HEK293 (cell line): ENCODE data around the gene SCN4B.
"Not testable (repeated sequence)": the region's sequence is repeated elsewhere in the genome, so short reads cannot be mapped to it uniquely, and the experiment has no call there.

ENCODE experiments used
- CTCF ChIA-PET: fragments of 350-600 bp; formaldehyde crosslinking; extraction: SDS; loops from one replicate; lab custom pipeline; 2021; ENCODE audit warnings: antibody characterized with exemption; lab: Yijun Ruan, JAX
- POLR2A ChIA-PET: fragments of 300-600 bp; formaldehyde crosslinking; extraction: SDS; loops from one replicate; lab custom pipeline; 2020; ENCODE audit warnings: antibody characterized with exemption, inconsistent platforms; lab: Yijun Ruan, JAX
- H3K27ac ChIP-seq: fragments of 200-500 bp; sonication (Bioruptor generic); 2 replicates; pipeline ENCODE4 v1.5.1; 2014; ENCODE audit warnings: low read depth, low read length, control low read depth, inconsistent platforms; ENCODE audit errors: extremely low read depth
- H3K36me3 ChIP-seq, 2 experiments: fragments of 200-500 bp in 1 of 2; sonication (Bioruptor generic) in 1 of 2; 1 replicate in 1 of 2; 2 replicates in 1 of 2; pipeline ENCODE4 v1.5.1; 2014 to 2017; ENCODE audit warnings: inconsistent platforms in 2 of 2, low read length in 2 of 2; ENCODE audit not compliant: control insufficient read depth in 2 of 2, insufficient read depth in 1 of 2
- H3K4me1 ChIP-seq: fragments of 200-500 bp; sonication (Bioruptor generic); 2 replicates; pipeline ENCODE4 v1.5.1; 2014; ENCODE audit warnings: mild to moderate bottlenecking, low read length, inconsistent platforms; ENCODE audit not compliant: control insufficient read depth, insufficient read depth
- H3K4me3 ChIP-seq: 2 replicates; pipeline ENCODE4 v1.5.1; 2011; ENCODE audit warnings: low read depth, mild to moderate bottlenecking, control low read depth, low read length, moderate library complexity
- H3K9me3 ChIP-seq: fragments of 200-500 bp; sonication (Bioruptor generic); 2 replicates; pipeline ENCODE4 v1.5.1; 2014; ENCODE audit warnings: low read depth, low read length, inconsistent platforms; ENCODE audit not compliant: control insufficient read depth, insufficient read depth
- KLF16 ChIP-seq: fragments of 450-650 bp; formaldehyde crosslinking; IDR thresholded peaks from 2 replicates; pipeline ENCODE4 v1.5.1; 2017; ENCODE audit warnings: missing biosample characterization, missing genetic modification characterization
- MZF1 ChIP-seq: fragments of 450-650 bp; formaldehyde crosslinking; IDR thresholded peaks from 2 replicates; pipeline ENCODE4 v1.5.1; 2017; ENCODE audit warnings: missing biosample characterization, missing genetic modification characterization, borderline replicate concordance
- SP7 ChIP-seq: fragments of 450-650 bp; formaldehyde crosslinking; IDR thresholded peaks from 2 replicates; pipeline ENCODE4 v1.5.1; 2016; ENCODE audit warnings: missing biosample characterization, missing genetic modification characterization
- TRIM28 ChIP-seq: IDR thresholded peaks from 2 replicates; pipeline ENCODE4 v1.6.1; 2011; ENCODE audit warnings: low read length, control low read depth, borderline replicate concordance
- YY1 ChIP-seq: fragments of 450-650 bp; formaldehyde crosslinking; IDR thresholded peaks from 2 replicates; pipeline ENCODE4 v1.5.1; 2018; ENCODE audit warnings: missing biosample characterization, missing genetic modification characterization
- ZBTB1 ChIP-seq: fragments of 450-650 bp; formaldehyde crosslinking; IDR thresholded peaks from 2 replicates; pipeline ENCODE4 v1.5.1; 2016; ENCODE audit warnings: missing biosample characterization, missing genetic modification characterization
- ZBTB48 ChIP-seq: fragments of 450-650 bp; formaldehyde crosslinking; IDR thresholded peaks from 2 replicates; pipeline ENCODE4 v1.5.1; 2016; ENCODE audit warnings: missing biosample characterization, missing genetic modification characterization
- ZEB2 ChIP-seq: fragments of 450-650 bp; formaldehyde crosslinking; IDR thresholded peaks from 2 replicates; pipeline ENCODE4 v1.5.1; 2016; ENCODE audit warnings: missing biosample characterization, missing genetic modification characterization
- ZFP37 ChIP-seq: fragments of 450-650 bp; formaldehyde crosslinking; IDR thresholded peaks from 2 replicates; pipeline ENCODE4 v1.5.1; 2016; ENCODE audit warnings: missing biosample characterization, missing genetic modification characterization
- ZNF169 ChIP-seq: fragments of 450-650 bp; formaldehyde crosslinking; IDR thresholded peaks from 2 replicates; pipeline ENCODE4 v1.5.1; 2016; ENCODE audit warnings: missing biosample characterization, missing genetic modification characterization
- ZNF174 ChIP-seq: fragments of 450-650 bp; formaldehyde crosslinking; IDR thresholded peaks from 2 replicates; pipeline ENCODE4 v1.5.0; 2017; ENCODE audit warnings: missing biosample characterization, mild to moderate bottlenecking, missing genetic modification characterization
- ZNF175 ChIP-seq: fragments of 450-650 bp; formaldehyde crosslinking; IDR thresholded peaks from 2 replicates; pipeline ENCODE4 v1.5.1; 2016; ENCODE audit warnings: missing biosample characterization, missing genetic modification characterization
- ZNF19 ChIP-seq: fragments of 450-650 bp; formaldehyde crosslinking; IDR thresholded peaks from 2 replicates; pipeline ENCODE4; 2016; ENCODE audit warnings: missing biosample characterization, missing genetic modification characterization, low read depth
- ZNF223 ChIP-seq: fragments of 450-650 bp; formaldehyde crosslinking; IDR thresholded peaks from 2 replicates; pipeline ENCODE4 v1.5.1; 2016; ENCODE audit warnings: missing biosample characterization, missing genetic modification characterization
- ZNF37A ChIP-seq: fragments of 450-650 bp; IDR thresholded peaks from 2 replicates; pipeline ENCODE4 v1.5.1; 2018; ENCODE audit warnings: missing biosample characterization, missing genetic modification characterization
- ZNF391 ChIP-seq: fragments of 450-650 bp; formaldehyde crosslinking; IDR thresholded peaks from 2 replicates; pipeline ENCODE4 v1.5.1; 2016; ENCODE audit warnings: low read depth, missing biosample characterization, missing genetic modification characterization, borderline replicate concordance
- ZNF473 ChIP-seq: fragments of 450-650 bp; formaldehyde crosslinking; IDR thresholded peaks from 2 replicates; pipeline ENCODE4 v1.5.1; 2017; ENCODE audit warnings: missing biosample characterization, missing genetic modification characterization
- ZNF501 ChIP-seq: fragments of 450-650 bp; formaldehyde crosslinking; IDR thresholded peaks from 2 replicates; pipeline ENCODE4 v1.5.1; 2016; ENCODE audit warnings: missing biosample characterization, missing genetic modification characterization
- ZNF529 ChIP-seq: fragments of 450-650 bp; formaldehyde crosslinking; IDR thresholded peaks from 2 replicates; pipeline ENCODE4 v1.5.1; 2017; ENCODE audit warnings: missing genetic modification characterization, missing biosample characterization; ENCODE audit not compliant: insufficient replicate concordance
- ZNF548 ChIP-seq: fragments of 450-650 bp; formaldehyde crosslinking; IDR thresholded peaks from 2 replicates; pipeline ENCODE4 v1.5.1; 2016; ENCODE audit warnings: missing biosample characterization, missing genetic modification characterization
- ZNF596 ChIP-seq: fragments of 450-650 bp; IDR thresholded peaks from 2 replicates; pipeline ENCODE4 v1.5.0; 2018; ENCODE audit warnings: missing biosample characterization, mild to moderate bottlenecking, missing genetic modification characterization, moderate library complexity
- ZNF660 ChIP-seq: fragments of 450-650 bp; IDR thresholded peaks from 2 replicates; pipeline ENCODE4 v1.5.1; 2018; ENCODE audit warnings: missing biosample characterization, mild to moderate bottlenecking, missing genetic modification characterization
- TF ChIP-seq, protein P1 (sequence below): fragments of 450-650 bp; formaldehyde crosslinking; IDR thresholded peaks from 2 replicates; pipeline ENCODE4 v1.5.1; 2016; ENCODE audit warnings: missing biosample characterization, missing genetic modification characterization
- TF ChIP-seq, protein P2 (sequence below): fragments of 450-650 bp; formaldehyde crosslinking; IDR thresholded peaks from 2 replicates; pipeline ENCODE4 v1.5.1; 2016; ENCODE audit warnings: missing biosample characterization, missing genetic modification characterization

SCN4B gene

DNA sequence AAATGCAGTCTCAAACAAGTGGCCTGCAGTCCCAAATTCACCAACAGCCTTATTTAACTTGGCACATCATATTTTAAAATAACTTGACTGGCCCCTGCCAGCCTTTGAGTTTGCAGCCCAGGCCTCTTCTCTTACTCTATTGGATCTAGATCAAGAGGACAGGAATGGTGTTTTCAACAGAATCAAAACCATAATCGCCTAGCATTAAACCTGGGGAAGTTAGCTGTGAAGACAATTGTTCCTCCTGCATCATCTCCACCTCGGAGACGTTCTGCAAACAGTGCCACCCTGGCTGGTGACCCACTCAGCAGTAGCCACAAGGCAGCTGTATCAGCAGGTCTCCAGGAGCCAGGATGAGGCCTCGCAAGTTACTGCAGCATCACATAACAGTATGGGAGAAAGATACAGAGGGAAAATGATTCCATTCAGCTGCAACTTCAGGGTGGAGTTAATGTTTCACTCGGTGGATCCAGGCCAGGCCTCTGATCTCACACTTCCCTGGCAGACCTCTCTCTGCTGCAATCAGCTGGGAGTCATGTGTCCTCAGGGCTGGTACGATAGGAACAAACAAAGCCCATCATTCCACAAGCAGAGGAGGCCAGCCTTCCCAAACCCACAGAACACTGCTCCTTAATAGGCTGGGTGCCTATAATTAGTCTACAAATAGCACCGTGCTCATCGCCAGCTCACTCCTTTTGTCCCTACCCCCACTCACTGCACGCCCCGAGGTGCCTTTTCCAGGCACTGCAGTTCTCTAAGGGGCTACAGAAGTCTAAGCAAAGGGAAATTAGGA is 42.4 kb upstream of the SCN4B start:
- H3K36me3 ChIP-seq, result no peaks in the 10 kb centered on the region
- no peak for TF ChIP-seq ZNF473 (tag by site-specific recombination)
- no peak for TF ChIP-seq ZNF660 (tag by site-specific recombination)
- TF ChIP-seq ZBTB48 (tag by site-specific recombination), result no peak
- no peak for TF ChIP-seq ZNF501
- TF ChIP-seq ZNF596, result no peak
- TF ChIP-seq ZNF175, result no peak
- no peak for TF ChIP-seq SP7 (tag by site-specific recombination)
- no peak for TF ChIP-seq MZF1
- TF ChIP-seq, protein P1, sequence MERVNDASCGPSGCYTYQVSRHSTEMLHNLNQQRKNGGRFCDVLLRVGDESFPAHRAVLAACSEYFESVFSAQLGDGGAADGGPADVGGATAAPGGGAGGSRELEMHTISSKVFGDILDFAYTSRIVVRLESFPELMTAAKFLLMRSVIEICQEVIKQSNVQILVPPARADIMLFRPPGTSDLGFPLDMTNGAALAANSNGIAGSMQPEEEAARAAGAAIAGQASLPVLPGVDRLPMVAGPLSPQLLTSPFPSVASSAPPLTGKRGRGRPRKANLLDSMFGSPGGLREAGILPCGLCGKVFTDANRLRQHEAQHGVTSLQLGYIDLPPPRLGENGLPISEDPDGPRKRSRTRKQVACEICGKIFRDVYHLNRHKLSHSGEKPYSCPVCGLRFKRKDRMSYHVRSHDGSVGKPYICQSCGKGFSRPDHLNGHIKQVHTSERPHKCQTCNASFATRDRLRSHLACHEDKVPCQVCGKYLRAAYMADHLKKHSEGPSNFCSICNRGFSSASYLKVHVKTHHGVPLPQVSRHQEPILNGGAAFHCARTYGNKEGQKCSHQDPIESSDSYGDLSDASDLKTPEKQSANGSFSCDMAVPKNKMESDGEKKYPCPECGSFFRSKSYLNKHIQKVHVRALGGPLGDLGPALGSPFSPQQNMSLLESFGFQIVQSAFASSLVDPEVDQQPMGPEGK, result no peak
- TF ChIP-seq ZNF548 (tag by site-specific recombination), result no peak
- no peak for TF ChIP-seq ZNF529 (tag by site-specific recombination)
- TF ChIP-seq TRIM28, result no peak
- H3K4me3 ChIP-seq, result no peak overlapping the region
- CTCF ChIA-PET, result interaction anchor here (1.0 to 1.2 kb wide), 3 partner anchors 24 to 293 kb away, joined by 3 to 5 read pairs (median 4); no protein-coding TSS in a partner anchor
- H3K9me3 ChIP-seq, result no peaks in the 10 kb centered on the region
- H3K4me1 ChIP-seq, result no peaks in the 10 kb centered on the region
- H3K27ac ChIP-seq, result no peak overlapping the region
- POLR2A ChIA-PET, result no interaction called here

DNA sequence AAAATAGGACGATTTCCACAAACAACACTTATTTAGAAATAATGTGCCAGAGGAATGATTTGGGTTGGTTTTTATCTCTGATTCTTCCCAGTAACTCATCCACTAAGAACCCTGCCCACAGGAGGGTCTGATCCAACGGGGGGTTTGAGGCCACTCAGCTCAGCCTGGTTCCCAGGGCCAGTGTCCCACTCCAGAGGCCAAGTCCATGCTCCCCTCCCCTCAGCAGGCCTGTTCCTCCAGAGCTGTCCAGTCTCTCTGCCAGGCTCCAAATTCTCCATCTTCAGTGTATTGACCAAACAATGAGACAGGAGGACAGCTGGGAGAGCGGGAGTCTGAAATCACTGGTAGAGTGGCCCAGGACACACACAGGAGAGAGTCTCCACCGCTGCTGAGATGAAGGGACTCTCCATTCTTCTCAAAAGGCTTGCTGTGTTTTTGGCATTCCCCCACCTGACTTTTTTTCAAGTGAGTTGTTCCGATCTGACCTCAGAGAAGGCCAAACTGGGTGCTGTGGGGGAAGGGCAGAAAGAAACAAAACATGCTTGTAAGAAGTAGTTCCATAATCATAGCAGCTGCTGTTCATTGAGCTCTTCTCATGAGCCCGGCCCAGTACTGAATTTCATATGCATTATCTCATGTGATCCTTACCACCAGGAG is 41.4 kb upstream of the SCN4B start:
- no peaks in the 10 kb centered on the region for H3K9me3 ChIP-seq
- H3K36me3 ChIP-seq, result no peaks in the 10 kb centered on the region
- H3K27ac ChIP-seq, result no peak overlapping the region
- ChIA-PET POLR2A (no interaction called here), CTCF (no interaction called here)
- TF ChIP-seq YY1 (no peak), ZNF19 (tag by site-specific recombination) (no peak), ZNF391 (tag by site-specific recombination) (no peak), ZEB2 (tag by site-specific recombination) (no peak), KLF16 (no peak), ZNF169 (tag by site-specific recombination) (no peak), ZBTB1 (tag by site-specific recombination) (no peak), ZNF37A (tag by site-specific recombination) (no peak), ZNF223 (tag by site-specific recombination) (no peak), ZFP37 (tag by site-specific recombination) (no peak), ZNF174 (no peak)
- TF ChIP-seq, protein P2, sequence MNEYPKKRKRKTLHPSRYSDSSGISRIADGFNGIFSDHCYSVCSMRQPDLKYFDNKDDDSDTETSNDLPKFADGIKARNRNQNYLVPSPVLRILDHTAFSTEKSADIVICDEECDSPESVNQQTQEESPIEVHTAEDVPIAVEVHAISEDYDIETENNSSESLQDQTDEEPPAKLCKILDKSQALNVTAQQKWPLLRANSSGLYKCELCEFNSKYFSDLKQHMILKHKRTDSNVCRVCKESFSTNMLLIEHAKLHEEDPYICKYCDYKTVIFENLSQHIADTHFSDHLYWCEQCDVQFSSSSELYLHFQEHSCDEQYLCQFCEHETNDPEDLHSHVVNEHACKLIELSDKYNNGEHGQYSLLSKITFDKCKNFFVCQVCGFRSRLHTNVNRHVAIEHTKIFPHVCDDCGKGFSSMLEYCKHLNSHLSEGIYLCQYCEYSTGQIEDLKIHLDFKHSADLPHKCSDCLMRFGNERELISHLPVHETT, result no peak
- no peaks in the 10 kb centered on the region for H3K4me1 ChIP-seq
- no peak overlapping the region for H3K4me3 ChIP-seq

DNA sequence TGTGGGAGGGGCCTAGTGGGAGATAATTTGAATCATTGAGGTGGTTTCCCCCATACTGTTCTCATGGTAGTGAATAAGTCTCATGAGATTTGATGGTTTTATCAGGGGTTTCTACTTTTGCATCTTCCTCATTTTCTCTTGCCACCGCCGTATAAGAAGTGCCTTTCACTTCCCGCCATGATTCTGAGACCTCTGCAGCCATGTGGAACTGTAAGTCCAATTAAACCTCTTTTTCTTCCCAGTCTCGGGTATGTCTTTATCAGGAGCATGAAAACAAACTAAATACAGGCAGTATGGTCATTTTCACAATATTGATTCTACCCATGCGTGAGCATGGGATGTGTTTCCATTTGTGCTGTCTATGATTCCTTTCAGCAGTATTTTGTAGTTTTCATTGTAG is 40.2 kb upstream of the SCN4B start:
- CTCF ChIA-PET, result interaction anchor here (0.8 to 1.0 kb wide), 2 partner anchors 19 to 21 kb away, joined by 4 read pairs; no protein-coding TSS in a partner anchor
- POLR2A ChIA-PET, H3K36me3 ChIP-seq: not testable (repeated sequence)

GRCh38 chr11:118190942-118191506 is 38.4 kb upstream of the SCN4B start:
- H3K4me1 ChIP-seq, H3K36me3 ChIP-seq, H3K27ac ChIP-seq, H3K9me3 ChIP-seq, H3K4me3 ChIP-seq, POLR2A ChIA-PET: not testable (repeated sequence)
- CTCF ChIA-PET, result interaction anchor here (1.0 kb wide), 1 partner anchor 9 kb away, joined by 3 read pairs; no protein-coding TSS in a partner anchor

More for the DNA sequence above, 40.2 kb upstream of the SCN4B start:
- not testable (repeated sequence) for H3K4me3 ChIP-seq, H3K4me1 ChIP-seq, H3K9me3 ChIP-seq, H3K27ac ChIP-seq
